Suprapubic skin (tissue), 4 donors: ENCODE results near the gene GGCT. TPM values are rescaled to one million over a fixed set of nuclear protein-coding genes. Genes with fewer than 3 reads are reported as not detected.

ENCODE experiments used
- DNase-seq, 2 donors: peaks; one replicate each; pipeline ENCODE4 v3.0.0-alpha.2; 2019; ENCODE audit warnings: low spot score in 2 of 2
- H3K27ac ChIP-seq: fragments of 200-600 bp; sonication (generic); one replicate; pipeline ENCODE4 v1.5.1; 2019
- H3K27me3 ChIP-seq: fragments of 200-600 bp; sonication (generic); one replicate; pipeline ENCODE4 v1.5.1; 2019
- H3K36me3 ChIP-seq: fragments of 200-600 bp; sonication (generic); one replicate; pipeline ENCODE4 v1.5.1; 2019
- H3K4me1 ChIP-seq: fragments of 200-600 bp; sonication (generic); one replicate; pipeline ENCODE4 v1.5.1; 2019
- H3K4me3 ChIP-seq: fragments of 200-600 bp; sonication (generic); one replicate; pipeline ENCODE4 v1.5.1; 2019; ENCODE audit warnings: mild to moderate bottlenecking
- H3K9me3 ChIP-seq: fragments of 200-600 bp; sonication (generic); one replicate; pipeline ENCODE4 v1.5.1; 2019
- EP300 ChIP-seq: sonication (generic); formaldehyde crosslinking; IDR thresholded peaks from one replicate; pipeline ENCODE4 v1.6.1; 2017; ENCODE audit warnings: antibody characterized with exemption
- POLR2A ChIP-seq, 2 donors: fragments of 450-650 bp; IDR thresholded peaks; one replicate each; pipeline ENCODE4 v1.6.1; 2017; ENCODE audit warnings: antibody characterized with exemption in 2 of 2, mild to moderate bottlenecking in 2 of 2, moderate library complexity in 2 of 2
- POLR2AphosphoS5 ChIP-seq, 3 donors: sonication (generic); formaldehyde crosslinking; IDR thresholded peaks; one replicate each; pipeline ENCODE4 v1.6.1; 2017; ENCODE audit warnings: antibody characterized with exemption in 3 of 3
- WGBS: methylation state at CpG from one replicate; pipeline ENCODE4 v1.1.5; 2018; 5-methylcytosine and 5-hydroxymethylcytosine counted together
- total RNA-seq, 4 donors: library from RNA; depleted of rRNA; stranded (reverse); fragments of >200 nt; gene quantifications; one replicate each; pipeline ENCODE4 v1.1.0, GENCODE V29; 2016
- TF ChIP-seq, protein P1 (sequence below), 2 donors: fragments of 200-600 bp in 1 of 2; fragments of 450-650 bp in 1 of 2; sonication (generic) in 1 of 2; IDR thresholded peaks; one replicate each; pipeline ENCODE4 v1.5.1; 2016 to 2019; ENCODE audit warnings: antibody characterized with exemption in 2 of 2, mild to moderate bottlenecking in 1 of 2, moderate library complexity in 1 of 2

GGCT gene
- total RNA-seq, 4 donors from 2014 or later, result 13.7 to 76.1 (median 54.1) TPM

DNA sequence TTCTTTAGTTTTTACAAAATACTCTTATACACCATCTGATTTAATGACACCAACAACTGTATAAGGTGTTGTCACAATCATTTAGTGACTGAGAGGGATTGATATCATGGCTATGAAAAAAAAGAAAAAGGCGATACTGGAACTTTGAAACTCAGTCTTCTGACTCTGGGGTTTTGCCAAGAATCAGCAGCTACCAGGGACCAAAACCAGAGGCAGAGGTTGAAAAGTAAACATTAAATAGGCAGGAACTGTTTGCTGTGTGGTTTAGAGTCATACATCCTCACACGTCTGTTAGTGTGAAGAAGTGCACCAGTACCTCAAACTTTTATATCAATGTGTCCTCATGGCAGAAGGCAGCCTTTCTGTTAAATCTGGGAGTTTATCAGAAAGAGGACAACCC is 19.9 kb upstream of the GGCT start:
- H3K27me3 ChIP-seq, result no peaks in the 10 kb centered on the region
- WGBS, result 78% methylated on average over 2 of the region's 2 CpGs
- H3K27ac ChIP-seq, result no peak overlapping the region
- no peak for DNase-seq
- H3K4me1 ChIP-seq, result peaks cover 18% of the 10 kb centered on the region
- TF ChIP-seq POLR2A (IDR thresholded peaks at IDR 0.05) (no peak), POLR2AphosphoS5 (IDR thresholded peaks at IDR 0.05) (no peak), EP300 (no peak)
- TF ChIP-seq, protein P1, sequence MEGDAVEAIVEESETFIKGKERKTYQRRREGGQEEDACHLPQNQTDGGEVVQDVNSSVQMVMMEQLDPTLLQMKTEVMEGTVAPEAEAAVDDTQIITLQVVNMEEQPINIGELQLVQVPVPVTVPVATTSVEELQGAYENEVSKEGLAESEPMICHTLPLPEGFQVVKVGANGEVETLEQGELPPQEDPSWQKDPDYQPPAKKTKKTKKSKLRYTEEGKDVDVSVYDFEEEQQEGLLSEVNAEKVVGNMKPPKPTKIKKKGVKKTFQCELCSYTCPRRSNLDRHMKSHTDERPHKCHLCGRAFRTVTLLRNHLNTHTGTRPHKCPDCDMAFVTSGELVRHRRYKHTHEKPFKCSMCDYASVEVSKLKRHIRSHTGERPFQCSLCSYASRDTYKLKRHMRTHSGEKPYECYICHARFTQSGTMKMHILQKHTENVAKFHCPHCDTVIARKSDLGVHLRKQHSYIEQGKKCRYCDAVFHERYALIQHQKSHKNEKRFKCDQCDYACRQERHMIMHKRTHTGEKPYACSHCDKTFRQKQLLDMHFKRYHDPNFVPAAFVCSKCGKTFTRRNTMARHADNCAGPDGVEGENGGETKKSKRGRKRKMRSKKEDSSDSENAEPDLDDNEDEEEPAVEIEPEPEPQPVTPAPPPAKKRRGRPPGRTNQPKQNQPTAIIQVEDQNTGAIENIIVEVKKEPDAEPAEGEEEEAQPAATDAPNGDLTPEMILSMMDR (IDR thresholded peaks at IDR 0.05), result no peak
- no peak overlapping the region for H3K4me3 ChIP-seq
- no peaks in the 10 kb centered on the region for H3K36me3 ChIP-seq
- H3K9me3 ChIP-seq, result no peaks in the 10 kb centered on the region

DNA sequence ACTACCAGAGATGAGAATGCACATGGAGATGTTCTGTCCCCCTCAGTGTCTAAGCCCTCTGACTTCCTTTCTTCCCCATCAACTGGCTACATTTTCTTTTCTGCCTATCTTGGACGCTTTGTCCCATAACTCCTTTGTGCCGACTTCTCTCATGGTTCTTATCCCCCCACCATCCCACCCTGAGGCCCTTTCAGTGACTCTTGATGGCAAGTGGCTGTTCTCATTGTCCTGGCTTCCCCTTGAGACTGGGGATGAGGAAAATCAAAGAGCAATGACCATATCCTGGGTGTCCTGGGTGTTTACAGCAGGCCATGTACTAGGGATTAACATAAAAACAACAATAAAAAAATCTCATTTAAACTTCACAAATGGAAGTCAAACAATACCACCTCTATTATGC is 18.8 kb upstream of the GGCT start:
- Histone ChIP-seq H3K36me3 (no peaks in the 10 kb centered on the region), H3K4me3 (no peak overlapping the region), H3K9me3 (no peaks in the 10 kb centered on the region), H3K27ac (no peak overlapping the region), H3K4me1 (peaks cover 23% of the 10 kb centered on the region), H3K27me3 (no peaks in the 10 kb centered on the region)
- no peak for DNase-seq
- no peak for TF ChIP-seq EP300
- no peak for TF ChIP-seq POLR2A (IDR thresholded peaks at IDR 0.05)
- TF ChIP-seq POLR2AphosphoS5 (IDR thresholded peaks at IDR 0.05), result no peak
- TF ChIP-seq, protein P1 (IDR thresholded peaks at IDR 0.05), result no peak
- WGBS, result 88% methylated on average over 2 of the region's 2 CpGs

DNA sequence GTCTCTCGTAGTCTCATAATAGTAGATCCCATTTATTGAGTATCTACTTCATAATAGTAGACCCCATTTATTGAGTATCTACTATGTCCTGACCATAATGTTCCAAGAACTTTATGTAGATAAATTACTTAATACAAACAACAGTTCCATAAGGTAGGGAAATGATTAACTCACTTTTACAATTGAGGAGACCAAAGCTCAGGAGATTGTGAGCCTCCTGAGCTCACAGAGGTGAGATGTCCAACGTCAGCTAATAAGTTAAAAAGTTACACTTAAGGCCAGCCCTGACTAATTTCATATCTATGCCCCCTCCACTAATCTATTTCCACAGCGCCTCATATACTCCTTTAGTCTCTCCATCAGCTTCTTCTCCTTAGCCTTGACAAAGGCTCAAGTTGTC is 17.5 kb upstream of the GGCT start:
- Histone ChIP-seq H3K27ac (no peak overlapping the region), H3K4me1 (peaks cover 23% of the 10 kb centered on the region), H3K36me3 (no peaks in the 10 kb centered on the region), H3K9me3 (no peaks in the 10 kb centered on the region), H3K27me3 (no peaks in the 10 kb centered on the region), H3K4me3 (no peak overlapping the region)
- 97% methylated on average over 3 of the region's 3 CpGs for WGBS
- TF ChIP-seq POLR2AphosphoS5 (IDR thresholded peaks at IDR 0.05) (no peak), POLR2A (IDR thresholded peaks at IDR 0.05) (no peak), EP300 (no peak)
- TF ChIP-seq, protein P1 (IDR thresholded peaks at IDR 0.05), result no peak
- no peak for DNase-seq

DNA sequence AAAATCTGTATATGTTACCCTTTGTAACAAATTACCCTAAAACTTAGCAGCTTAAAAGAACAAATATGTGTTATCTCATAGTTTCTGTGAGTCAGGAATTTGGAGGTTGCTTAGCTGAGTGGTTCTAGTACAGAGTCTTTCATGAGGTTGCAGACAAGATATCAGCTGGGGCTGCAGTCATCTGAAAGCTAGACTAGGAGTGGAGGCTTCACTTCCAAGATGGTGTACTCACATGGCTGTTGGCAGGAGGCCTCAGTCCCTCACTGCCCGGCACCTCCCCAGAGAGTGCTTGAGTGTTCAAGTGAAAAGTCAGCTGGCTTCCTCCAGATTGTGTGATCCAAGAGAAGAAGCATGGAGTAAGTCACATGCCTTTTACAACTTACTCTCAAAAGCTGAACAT is 16.9 kb upstream of the GGCT start:
- no peak overlapping the region for H3K4me3 ChIP-seq
- TF ChIP-seq, protein P1 (IDR thresholded peaks at IDR 0.05), result no peak
- TF ChIP-seq POLR2AphosphoS5 (IDR thresholded peaks at IDR 0.05), result no peak
- TF ChIP-seq POLR2A (IDR thresholded peaks at IDR 0.05), result no peak
- no peak for TF ChIP-seq EP300
- H3K9me3 ChIP-seq, result no peaks in the 10 kb centered on the region
- WGBS, result 54% methylated on average over 1 of the region's 1 CpG
- DNase-seq, result peak in 1 of 2 donors; percentile 76
- peak overlapping the region; percentile 49 for H3K27ac ChIP-seq
- H3K27me3 ChIP-seq, result no peaks in the 10 kb centered on the region
- H3K36me3 ChIP-seq, result no peaks in the 10 kb centered on the region
- peaks cover 23% of the 10 kb centered on the region for H3K4me1 ChIP-seq

DNA sequence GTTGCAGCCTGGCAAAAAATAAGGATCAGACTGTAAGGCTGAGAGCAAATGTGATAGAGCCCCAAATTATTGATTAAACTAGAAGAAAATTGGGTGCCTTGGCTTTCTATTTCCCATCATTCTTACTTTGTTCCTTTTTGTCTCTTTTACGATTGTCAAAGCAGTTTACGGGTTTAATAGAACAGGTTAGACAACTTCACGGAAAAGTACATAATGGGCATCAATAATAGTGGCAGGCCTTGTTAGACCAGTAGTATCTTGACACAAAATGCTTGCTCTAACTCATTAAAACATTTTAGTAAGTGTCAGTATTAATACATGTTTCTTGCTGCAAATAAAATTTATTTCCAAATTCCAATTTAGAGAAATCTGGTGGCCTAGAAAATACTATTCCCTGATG is 14.5 kb upstream of the GGCT start:
- H3K9me3 ChIP-seq, result no peaks in the 10 kb centered on the region
- peak overlapping the region; percentile 6 for H3K27ac ChIP-seq
- H3K4me1 ChIP-seq, result peaks cover 23% of the 10 kb centered on the region
- 56% methylated on average over 3 of the region's 3 CpGs for WGBS
- H3K36me3 ChIP-seq, result no peaks in the 10 kb centered on the region
- TF ChIP-seq POLR2A (IDR thresholded peaks at IDR 0.05), result no peak
- TF ChIP-seq, protein P1 (IDR thresholded peaks at IDR 0.05), result no peak
- TF ChIP-seq POLR2AphosphoS5 (IDR thresholded peaks at IDR 0.05), result no peak
- TF ChIP-seq EP300, result no peak
- H3K4me3 ChIP-seq, result no peak overlapping the region
- no peaks in the 10 kb centered on the region for H3K27me3 ChIP-seq
- no peak for DNase-seq
